ENCODE results near the gene RBPJ.
A peak's percentile ranks its signal among the peaks of the same experiment; 100 is the strongest.
"Not testable (repeated sequence)": the region's sequence is repeated elsewhere in the genome, so short reads cannot be mapped to it uniquely, and the experiment has no call there.

Gene RBPJ

GRCh38 chr4:26302031-26302899, 18.5 kb upstream of the RBPJ start:
- no peak for DNase-seq (ENCODE audit: low spot score)

- DNase-seq (ENCODE audit: low spot score) = no peak
Measured at GRCh38 chr4:26303008-26303407, 17.8 kb upstream of the RBPJ start.

GRCh38 chr4:26307037-26307800, 13.6 kb upstream of the RBPJ start:
- DNase-seq (ENCODE audit: low spot score) = no peak

- no peak for DNase-seq (ENCODE audit: low spot score)
Measured at GRCh38 chr4:26308568-26308967, 12.2 kb upstream of the RBPJ start.

GRCh38 chr4:26310264-26310663, 10.6 kb upstream of the RBPJ start:
- DNase-seq (ENCODE audit: low spot score) = no peak

- DNase-seq (ENCODE audit: low spot score) = no peak
Measured at GRCh38 chr4:26311633-26312032, 9.2 kb upstream of the RBPJ start.

- DNase-seq (ENCODE audit: low spot score) = not testable (repeated sequence)
Measured at GRCh38 chr4:26315316-26315932, 5.4 kb upstream of the RBPJ start.

- no peak for DNase-seq (ENCODE audit: low spot score)
Measured at GRCh38 chr4:26317766-26318165, 3.0 kb upstream of the RBPJ start.

- DNase-seq (ENCODE audit: low spot score) = peak; percentile 96
Measured at GRCh38 chr4:26319467-26319948, 1.3 kb upstream of the RBPJ start.

- no peak for DNase-seq (ENCODE audit: low spot score)
Measured at GRCh38 chr4:26319949-26320537, 771 bp upstream of the RBPJ start.

GRCh38 chr4:26321373-26322221, 783 bp downstream of the RBPJ start:
- DNase-seq (ENCODE audit: low spot score) = no peak

GRCh38 chr4:26322346-26322745, 1.5 kb downstream of the RBPJ start:
- no peak for DNase-seq (ENCODE audit: low spot score)

GRCh38 chr4:26323821-26324220, 3.0 kb downstream of the RBPJ start:
- no peak for DNase-seq (ENCODE audit: low spot score)

- DNase-seq (ENCODE audit: low spot score) = no peak
Measured at GRCh38 chr4:26325191-26325590, 4.4 kb downstream of the RBPJ start.

- no peak for DNase-seq (ENCODE audit: low spot score)
Measured at GRCh38 chr4:26326791-26327190, 6.0 kb downstream of the RBPJ start.

GRCh38 chr4:26330186-26330787, 9.5 kb downstream of the RBPJ start:
- DNase-seq (ENCODE audit: low spot score) = peak; percentile 80

GRCh38 chr4:26330946-26331345, 10.1 kb downstream of the RBPJ start:
- DNase-seq (ENCODE audit: low spot score) = no peak

- DNase-seq (ENCODE audit: low spot score) = no peak
Measured at GRCh38 chr4:26331380-26331950, 10.7 kb downstream of the RBPJ start.

- no peak for DNase-seq (ENCODE audit: low spot score)
Measured at GRCh38 chr4:26334366-26334765, 13.6 kb downstream of the RBPJ start.

GRCh38 chr4:26337612-26338011, 16.8 kb downstream of the RBPJ start:
- no peak for DNase-seq (ENCODE audit: low spot score)

Data from globus pallidus (tissue), 1 donor.